GM12865 (cell line): ENCODE data around the gene ZBTB34.

Source experiments
- DNase-seq: peaks from one replicate; pipeline ENCODE4 v3.0.0; 2010; ENCODE audit warnings: low read depth
- H3K4me3 ChIP-seq: 2 replicates; pipeline ENCODE4 v1.5.1; 2011; ENCODE audit warnings: mild to moderate bottlenecking, low read depth, low read length, control low read depth
- CTCF ChIP-seq: IDR thresholded peaks from 2 replicates; pipeline ENCODE4 v1.5.1; 2011; ENCODE audit warnings: low read length, control low read depth, low read depth, inconsistent platforms; ENCODE audit not compliant: insufficient read depth; ENCODE audit errors: missing control alignments

Gene ZBTB34

GRCh38 chr9:126880947-126881332 lies 20.5 kb downstream of the ZBTB34 start:
- no peak for TF ChIP-seq CTCF
- DNase-seq = no peak
- H3K4me3 ChIP-seq = no peak overlapping the region

- no peak overlapping the region for H3K4me3 ChIP-seq
- no peak for DNase-seq
- TF ChIP-seq CTCF = no peak
Observed at GRCh38 chr9:126882746-126883145, 22.3 kb downstream of the ZBTB34 start.

- TF ChIP-seq CTCF = no peak
- no peak for DNase-seq
- H3K4me3 ChIP-seq = no peak overlapping the region
Observed at GRCh38 chr9:126883636-126884035, 23.2 kb downstream of the ZBTB34 start.

- DNase-seq = no peak
- H3K4me3 ChIP-seq = no peak overlapping the region
- TF ChIP-seq CTCF = no peak
Observed at GRCh38 chr9:126885131-126885641, 24.7 kb downstream of the ZBTB34 start.

- no peak overlapping the region for H3K4me3 ChIP-seq
- no peak for DNase-seq
- TF ChIP-seq CTCF = no peak
Observed at GRCh38 chr9:126886034-126886822, 25.8 kb downstream of the ZBTB34 start.

GRCh38 chr9:126886897-126887296 lies 26.5 kb downstream of the ZBTB34 start:
- DNase-seq = no peak
- no peak overlapping the region for H3K4me3 ChIP-seq
- TF ChIP-seq CTCF = no peak

- DNase-seq = no peak
- H3K4me3 ChIP-seq = no peak overlapping the region
- no peak for TF ChIP-seq CTCF
Observed at GRCh38 chr9:126891676-126892075, 31.2 kb downstream of the ZBTB34 start.
